C4-2B (cell line): Measurements from ENCODE around the gene SHE.

ENCODE experiments used
- CTCF ChIP-seq: fragments of 450-650 bp; conservative IDR thresholded peaks from 2 replicates; pipeline ENCODE4 v1.5.1; 2017; ENCODE audit warnings: mild to moderate bottlenecking
- ZFX ChIP-seq: fragments of 450-650 bp; IDR thresholded peaks from 2 replicates; pipeline ENCODE4 v1.6.1; 2017

- TF ChIP-seq ZFX = no peak
- no peak for TF ChIP-seq CTCF
Measured at GRCh38 chr1:154481053-154481452, 21.2 kb downstream of the SHE start.
